ENCODE data around the gene KCNN2.

KCNN2 gene

DNA sequence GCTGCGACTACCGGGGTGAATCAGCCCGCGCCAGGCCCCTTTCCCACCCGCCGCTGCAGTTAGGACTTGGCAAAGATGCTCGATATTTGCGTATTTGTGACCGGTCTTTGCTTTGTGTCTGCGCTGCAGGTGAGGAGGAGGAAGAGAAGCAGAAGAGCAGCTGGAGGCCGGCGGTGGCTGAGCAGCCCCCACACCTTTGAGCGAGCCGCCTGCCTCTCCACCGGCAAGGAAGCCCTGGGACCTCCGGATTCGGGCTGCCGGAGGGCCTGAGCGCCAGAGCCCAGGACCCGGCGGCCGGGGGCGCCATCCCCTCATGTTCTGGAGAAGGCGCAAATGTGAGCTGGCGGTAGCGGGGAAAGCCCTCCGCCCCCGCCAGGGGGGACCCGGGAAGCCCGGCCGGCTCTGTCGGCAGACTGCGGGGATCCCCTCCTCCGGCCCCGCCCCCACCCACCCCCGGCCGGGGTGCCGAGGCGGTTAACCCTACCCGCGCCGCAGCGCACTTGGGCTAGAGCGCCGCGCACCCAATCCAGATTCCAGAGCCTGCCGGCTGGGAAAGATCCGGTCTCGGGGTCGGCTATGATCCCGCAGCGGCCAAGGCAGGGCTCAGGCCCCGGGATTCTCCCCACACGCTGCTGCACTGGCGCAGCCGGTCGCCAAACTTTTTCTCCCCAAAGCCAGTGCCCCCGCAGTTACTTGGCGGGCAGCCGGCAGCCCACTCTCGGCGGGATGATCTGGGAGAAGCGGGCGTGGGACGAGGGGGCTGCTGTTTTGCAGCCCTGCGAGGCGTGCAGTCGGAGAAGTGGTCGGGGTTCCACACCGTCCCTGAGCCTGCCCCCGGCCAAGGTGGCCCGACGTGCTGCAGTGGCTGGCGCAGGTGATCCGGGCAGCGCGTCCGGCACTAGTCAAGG is 800 bp upstream of the KCNN2 start:
- TF ChIP-seq, protein P1, sequence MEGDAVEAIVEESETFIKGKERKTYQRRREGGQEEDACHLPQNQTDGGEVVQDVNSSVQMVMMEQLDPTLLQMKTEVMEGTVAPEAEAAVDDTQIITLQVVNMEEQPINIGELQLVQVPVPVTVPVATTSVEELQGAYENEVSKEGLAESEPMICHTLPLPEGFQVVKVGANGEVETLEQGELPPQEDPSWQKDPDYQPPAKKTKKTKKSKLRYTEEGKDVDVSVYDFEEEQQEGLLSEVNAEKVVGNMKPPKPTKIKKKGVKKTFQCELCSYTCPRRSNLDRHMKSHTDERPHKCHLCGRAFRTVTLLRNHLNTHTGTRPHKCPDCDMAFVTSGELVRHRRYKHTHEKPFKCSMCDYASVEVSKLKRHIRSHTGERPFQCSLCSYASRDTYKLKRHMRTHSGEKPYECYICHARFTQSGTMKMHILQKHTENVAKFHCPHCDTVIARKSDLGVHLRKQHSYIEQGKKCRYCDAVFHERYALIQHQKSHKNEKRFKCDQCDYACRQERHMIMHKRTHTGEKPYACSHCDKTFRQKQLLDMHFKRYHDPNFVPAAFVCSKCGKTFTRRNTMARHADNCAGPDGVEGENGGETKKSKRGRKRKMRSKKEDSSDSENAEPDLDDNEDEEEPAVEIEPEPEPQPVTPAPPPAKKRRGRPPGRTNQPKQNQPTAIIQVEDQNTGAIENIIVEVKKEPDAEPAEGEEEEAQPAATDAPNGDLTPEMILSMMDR (IDR thresholded peaks at IDR 0.05; ENCODE audit: insufficient read depth, low read depth, low read length, missing control alignments) = peak; percentile 30
- H3K4me3 ChIP-seq (ENCODE audit: low read depth, low read length) = peak overlapping the region; percentile 47
- peak; percentile 41 for DNase-seq (ENCODE audit: low read depth)

DNA sequence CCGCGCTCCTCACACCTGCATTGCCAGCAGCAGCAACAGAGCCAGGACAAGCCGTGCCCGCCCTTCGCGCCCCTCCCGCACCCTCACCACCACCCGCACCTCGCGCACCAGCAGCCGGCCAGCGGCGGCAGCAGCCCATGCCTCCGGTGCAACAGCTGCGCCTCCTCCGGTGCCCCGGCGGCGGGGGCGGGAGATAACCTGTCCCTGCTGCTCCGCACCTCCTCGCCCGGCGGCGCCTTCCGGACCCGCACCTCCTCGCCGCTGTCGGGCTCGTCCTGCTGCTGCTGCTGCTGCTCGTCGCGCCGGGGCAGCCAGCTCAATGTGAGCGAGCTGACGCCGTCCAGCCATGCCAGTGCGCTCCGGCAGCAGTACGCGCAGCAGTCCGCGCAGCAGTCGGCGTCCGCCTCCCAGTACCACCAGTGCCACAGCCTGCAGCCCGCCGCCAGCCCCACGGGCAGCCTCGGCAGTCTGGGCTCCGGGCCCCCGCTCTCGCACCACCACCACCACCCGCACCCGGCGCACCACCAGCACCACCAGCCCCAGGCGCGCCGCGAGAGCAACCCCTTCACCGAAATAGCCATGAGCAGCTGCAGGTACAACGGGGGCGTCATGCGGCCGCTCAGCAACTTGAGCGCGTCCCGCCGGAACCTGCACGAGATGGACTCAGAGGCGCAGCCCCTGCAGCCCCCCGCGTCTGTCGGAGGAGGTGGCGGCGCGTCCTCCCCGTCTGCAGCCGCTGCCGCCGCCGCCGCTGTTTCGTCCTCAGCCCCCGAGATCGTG is 517 bp downstream of the KCNN2 start:
- H3K4me3 ChIP-seq (ENCODE audit: low read depth, low read length) = peak overlapping the region; percentile 47
- TF ChIP-seq, protein P1 (IDR thresholded peaks at IDR 0.05; ENCODE audit: insufficient read depth, low read depth, low read length, missing control alignments) = no peak
- peak; percentile 3 for DNase-seq (ENCODE audit: low read depth)

DNA sequence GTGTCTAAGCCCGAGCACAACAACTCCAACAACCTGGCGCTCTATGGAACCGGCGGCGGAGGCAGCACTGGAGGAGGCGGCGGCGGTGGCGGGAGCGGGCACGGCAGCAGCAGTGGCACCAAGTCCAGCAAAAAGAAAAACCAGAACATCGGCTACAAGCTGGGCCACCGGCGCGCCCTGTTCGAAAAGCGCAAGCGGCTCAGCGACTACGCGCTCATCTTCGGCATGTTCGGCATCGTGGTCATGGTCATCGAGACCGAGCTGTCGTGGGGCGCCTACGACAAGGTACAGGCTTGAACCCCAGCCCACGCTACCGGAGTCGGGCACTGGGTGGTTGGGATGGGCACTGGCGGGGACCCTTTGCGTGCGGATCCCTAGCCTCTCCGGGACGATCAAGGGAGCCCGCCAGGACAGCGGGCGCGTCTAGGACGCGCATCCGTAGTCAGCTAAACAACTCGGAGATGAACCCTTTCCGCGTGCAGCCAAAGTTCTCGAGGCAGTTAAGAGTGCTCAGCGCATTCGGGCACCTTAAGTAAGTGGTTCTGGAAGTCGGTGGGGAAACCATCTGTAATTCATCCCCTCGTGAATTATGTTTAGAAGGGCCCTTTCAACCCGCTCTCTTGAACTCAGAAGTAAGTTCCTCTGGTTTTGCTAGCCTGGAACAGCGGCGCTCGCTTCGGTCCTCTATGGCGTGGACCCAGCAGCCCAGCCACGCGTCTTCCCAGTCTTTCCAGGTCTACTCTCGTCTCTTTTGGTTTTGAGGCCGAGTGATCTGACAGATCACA is 1.3 kb downstream of the KCNN2 start:
- H3K4me3 ChIP-seq (ENCODE audit: low read depth, low read length) = no peak overlapping the region
- DNase-seq (ENCODE audit: low read depth) = no peak
- TF ChIP-seq, protein P1 (IDR thresholded peaks at IDR 0.05; ENCODE audit: insufficient read depth, low read depth, low read length, missing control alignments) = no peak

DNA sequence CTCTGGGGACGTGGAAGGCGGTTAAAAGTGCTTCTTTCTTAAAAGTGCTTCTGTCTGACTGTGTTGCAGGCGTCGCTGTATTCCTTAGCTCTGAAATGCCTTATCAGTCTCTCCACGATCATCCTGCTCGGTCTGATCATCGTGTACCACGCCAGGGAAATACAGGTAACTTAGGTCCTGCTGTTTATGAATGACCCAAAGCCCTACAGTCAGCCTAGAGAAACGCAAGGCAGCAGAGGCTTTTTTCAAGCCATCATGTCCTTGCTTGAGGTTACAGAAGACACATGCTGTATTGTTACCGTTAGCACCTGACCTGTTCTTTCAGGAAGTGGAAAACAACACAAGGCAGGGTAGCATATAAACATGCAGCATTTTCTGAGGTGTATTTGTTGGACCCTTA is 2.0 kb downstream of the KCNN2 start:
- DNase-seq (ENCODE audit: low read depth) = no peak
- H3K4me3 ChIP-seq (ENCODE audit: low read depth, low read length) = no peak overlapping the region
- TF ChIP-seq, protein P1 (IDR thresholded peaks at IDR 0.05; ENCODE audit: insufficient read depth, low read depth, low read length, missing control alignments) = no peak

DNA sequence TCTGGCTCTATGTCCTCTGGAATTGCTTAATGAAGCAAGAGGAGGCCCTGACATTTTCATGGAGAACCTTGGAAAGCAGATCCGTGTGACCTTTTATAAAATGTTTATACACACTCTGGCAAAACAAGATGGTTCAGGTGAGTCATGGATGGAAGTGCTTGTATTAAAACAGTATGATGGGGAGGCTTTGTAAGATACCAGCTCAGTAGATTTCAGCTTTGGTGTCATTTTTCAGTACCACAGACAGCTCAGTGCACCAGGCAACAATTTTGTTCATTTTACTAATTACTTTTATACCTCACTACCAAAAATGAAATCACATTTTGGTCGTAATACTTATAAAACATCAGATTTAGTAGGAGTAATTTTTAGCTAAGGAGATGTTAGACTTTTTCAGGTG is 5.2 kb downstream of the KCNN2 start:
- H3K4me3 ChIP-seq (ENCODE audit: low read depth, low read length) = no peak overlapping the region
- TF ChIP-seq, protein P1 (IDR thresholded peaks at IDR 0.05; ENCODE audit: insufficient read depth, low read depth, low read length, missing control alignments) = no peak
- DNase-seq (ENCODE audit: low read depth) = no peak

DNA sequence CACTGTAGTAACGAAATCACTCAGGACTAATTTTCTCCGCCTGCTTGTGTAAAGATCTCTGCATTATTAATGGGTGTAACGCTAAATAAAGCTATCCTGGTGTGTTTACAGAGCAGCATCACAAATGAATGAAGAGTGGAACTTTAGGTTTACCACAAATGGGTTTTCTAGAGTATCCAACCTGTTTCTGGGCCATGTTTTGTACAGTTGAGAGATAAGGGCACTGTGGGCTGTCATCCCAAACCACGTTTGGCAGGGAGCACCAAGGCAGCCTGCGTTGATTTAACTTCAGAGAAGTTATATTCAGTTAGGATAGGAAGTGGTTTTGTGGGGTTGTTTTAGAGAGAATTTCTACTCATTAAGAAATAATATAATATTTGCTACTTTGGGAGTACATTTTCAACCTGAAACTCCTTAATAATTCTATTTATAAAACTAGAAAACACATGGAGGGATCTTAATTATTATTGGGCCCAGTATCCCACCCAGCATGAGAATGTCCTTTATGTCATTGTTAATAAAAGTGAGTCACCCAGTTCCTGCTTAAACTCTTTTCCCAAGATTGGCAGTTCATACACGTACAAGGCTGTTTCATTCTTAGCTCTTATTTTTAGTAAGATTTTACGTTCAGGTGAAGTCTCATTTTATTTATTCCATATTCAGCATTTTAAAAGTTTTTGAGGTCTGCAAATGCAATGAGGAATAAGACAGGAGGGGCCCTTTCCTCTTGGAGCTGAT is 8.0 kb downstream of the KCNN2 start:
- TF ChIP-seq, protein P1 (IDR thresholded peaks at IDR 0.05; ENCODE audit: insufficient read depth, low read depth, low read length, missing control alignments) = no peak
- DNase-seq (ENCODE audit: low read depth) = no peak
- no peak overlapping the region for H3K4me3 ChIP-seq (ENCODE audit: low read depth, low read length)

Measured in GM12865 (cell line).